Stimulated activated CD4-positive, alpha-beta T cell treated with anti-CD3 and anti-CD28 coated beads, Interleukin-12 subunit alpha, Interleukin-12 subunit beta, amount 100 ng/mL, for 48 hours (primary cell): ENCODE results near the gene ERGIC3.
A peak's percentile ranks its signal among the peaks of the same experiment; 100 is the strongest.

Source experiments
- DNase-seq, 3 donors: peaks; one replicate each; pipeline ENCODE4 v3.0.0-alpha.2; 2020; ENCODE audit warnings: low read depth in 2 of 3, low spot score in 1 of 3

ERGIC3 gene

GRCh38 chr20:35541783-35542662 is at the start of gene ERGIC3:
TSS of gene ERGIC3 (plus strand) at chr20:35542078. CDS start at chr20:35542098, 20 bp downstream.
- DNase-seq: peak; percentile 95 to 97 (median 97)

- no peak for DNase-seq
Observed at GRCh38 chr20:35492352-35492751, 49.5 kb upstream of the ERGIC3 start.

DNA sequence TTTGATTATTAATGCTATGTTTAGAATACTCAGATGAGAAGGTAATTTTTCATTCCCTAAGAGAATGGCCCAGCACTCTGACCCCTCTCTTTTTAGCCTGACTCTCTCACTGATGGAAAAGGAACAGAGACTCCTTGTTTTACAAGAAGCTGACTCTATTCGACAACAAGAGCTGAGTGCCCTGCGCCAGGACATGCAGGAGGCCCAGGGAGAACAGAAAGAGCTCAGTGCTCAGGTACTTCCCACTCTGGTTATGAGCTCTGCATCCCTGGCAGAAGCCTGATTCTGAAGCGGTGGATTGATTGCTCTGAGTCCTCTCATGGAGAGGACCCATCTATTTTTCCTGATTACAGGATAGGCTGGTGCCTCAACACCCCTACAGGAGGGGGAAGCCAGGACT is 45.4 kb upstream of the ERGIC3 start:
- DNase-seq: no peak

- DNase-seq: no peak
Observed at GRCh38 chr20:35497320-35497719, 44.6 kb upstream of the ERGIC3 start.

DNA sequence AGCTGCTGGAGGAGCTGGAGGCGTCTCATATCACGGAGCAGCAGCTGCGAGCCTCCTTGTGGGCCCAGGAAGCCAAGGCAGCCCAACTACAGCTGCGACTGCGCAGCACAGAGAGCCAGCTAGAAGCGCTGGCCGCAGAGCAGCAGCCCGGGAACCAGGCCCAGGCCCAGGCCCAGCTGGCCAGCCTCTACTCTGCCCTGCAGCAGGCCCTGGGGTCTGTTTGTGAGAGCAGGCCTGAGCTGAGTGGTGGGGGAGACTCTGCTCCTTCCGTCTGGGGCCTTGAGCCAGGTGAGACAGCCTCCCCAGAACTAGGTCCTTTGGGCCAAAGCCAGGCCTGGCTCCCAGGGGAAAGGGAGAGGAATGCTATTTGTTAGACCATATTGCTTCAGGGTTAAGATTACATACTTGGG is 44.1 kb upstream of the ERGIC3 start:
- DNase-seq: no peak

DNA sequence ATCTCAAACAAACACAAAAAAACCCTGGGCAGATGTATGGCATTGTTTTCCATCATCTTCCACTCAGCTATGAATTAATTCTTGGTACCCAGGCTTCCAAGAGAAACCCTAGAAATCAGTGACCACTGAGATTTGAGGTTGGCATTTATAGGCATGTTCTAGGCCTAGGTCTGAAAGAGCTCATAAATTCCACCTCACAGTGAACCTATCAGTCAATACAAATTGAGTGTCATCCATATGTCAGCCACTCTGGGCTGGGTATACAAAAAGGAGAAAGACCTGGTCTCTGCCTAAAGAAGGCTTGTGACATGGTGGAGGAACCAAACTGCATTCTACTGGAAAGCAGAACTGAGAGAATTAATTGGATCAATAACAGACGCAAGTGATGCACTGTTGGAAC is 42.6 kb upstream of the ERGIC3 start:
- DNase-seq: no peak

DNA sequence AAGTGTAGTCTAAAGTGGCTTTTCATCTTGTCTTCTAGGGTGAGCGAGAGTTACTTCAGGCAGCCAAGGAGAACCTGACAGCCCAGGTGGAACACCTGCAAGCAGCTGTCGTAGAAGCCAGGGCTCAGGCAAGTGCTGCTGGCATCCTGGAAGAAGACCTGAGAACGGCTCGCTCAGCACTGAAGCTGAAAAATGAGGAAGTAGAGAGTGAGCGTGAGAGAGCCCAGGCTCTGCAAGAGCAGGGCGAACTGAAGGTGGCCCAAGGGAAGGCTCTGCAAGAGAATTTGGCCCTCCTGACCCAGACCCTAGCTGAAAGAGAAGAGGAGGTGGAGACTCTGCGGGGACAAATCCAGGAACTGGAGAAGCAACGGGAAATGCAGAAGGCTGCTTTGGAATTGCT is 39.5 kb upstream of the ERGIC3 start:
- no peak for DNase-seq

DNA sequence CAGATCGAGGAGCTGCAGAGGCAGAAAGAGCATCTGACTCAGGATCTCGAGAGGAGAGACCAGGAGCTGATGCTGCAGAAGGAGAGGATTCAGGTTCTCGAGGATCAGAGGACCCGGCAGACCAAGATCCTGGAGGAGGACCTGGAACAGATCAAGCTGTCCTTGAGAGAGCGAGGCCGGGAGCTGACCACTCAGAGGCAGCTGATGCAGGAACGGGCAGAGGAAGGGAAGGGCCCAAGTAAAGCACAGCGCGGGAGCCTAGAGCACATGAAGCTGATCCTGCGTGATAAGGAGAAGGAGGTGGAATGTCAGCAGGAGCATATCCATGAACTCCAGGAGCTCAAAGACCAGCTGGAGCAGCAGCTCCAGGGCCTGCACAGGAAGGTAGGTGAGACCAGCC is 38.6 kb upstream of the ERGIC3 start:
- no peak for DNase-seq

DNA sequence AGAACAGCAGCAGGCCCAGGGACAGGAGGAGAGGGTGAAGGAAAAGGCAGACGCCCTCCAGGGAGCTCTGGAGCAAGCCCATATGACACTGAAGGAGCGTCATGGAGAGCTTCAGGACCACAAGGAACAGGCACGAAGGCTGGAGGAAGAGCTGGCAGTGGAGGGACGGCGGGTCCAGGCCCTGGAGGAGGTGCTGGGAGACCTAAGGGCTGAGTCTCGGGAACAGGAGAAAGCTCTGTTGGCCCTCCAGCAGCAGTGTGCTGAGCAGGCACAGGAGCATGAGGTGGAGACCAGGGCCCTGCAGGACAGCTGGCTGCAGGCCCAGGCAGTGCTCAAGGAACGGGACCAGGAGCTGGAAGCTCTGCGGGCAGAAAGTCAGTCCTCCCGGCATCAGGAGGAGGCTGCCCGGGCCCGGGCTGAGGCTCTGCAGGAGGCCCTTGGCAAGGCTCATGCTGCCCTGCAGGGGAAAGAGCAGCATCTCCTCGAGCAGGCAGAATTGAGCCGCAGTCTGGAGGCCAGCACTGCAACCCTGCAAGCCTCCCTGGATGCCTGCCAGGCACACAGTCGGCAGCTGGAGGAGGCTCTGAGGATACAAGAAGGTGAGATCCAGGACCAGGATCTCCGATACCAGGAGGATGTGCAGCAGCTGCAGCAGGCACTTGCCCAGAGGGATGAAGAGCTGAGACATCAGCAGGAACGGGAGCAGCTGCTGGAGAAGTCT is 37.9 kb upstream of the ERGIC3 start:
- no peak for DNase-seq

DNA sequence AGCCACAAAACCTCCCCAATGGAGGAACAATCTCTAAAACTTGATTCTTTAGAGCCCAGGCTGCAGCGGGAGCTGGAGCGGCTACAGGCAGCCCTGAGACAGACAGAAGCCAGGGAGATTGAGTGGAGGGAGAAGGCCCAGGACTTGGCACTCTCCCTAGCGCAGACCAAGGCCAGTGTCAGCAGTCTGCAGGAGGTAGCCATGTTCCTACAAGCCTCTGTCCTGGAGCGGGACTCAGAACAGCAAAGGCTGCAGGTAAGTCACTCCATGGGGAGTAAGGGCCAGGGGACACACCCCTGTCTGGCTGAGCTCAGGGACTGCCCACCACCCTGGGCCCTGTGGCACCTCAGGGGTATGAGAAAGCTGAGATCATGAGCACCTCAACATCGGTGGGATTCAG is 37.1 kb upstream of the ERGIC3 start:
- DNase-seq: no peak

DNA sequence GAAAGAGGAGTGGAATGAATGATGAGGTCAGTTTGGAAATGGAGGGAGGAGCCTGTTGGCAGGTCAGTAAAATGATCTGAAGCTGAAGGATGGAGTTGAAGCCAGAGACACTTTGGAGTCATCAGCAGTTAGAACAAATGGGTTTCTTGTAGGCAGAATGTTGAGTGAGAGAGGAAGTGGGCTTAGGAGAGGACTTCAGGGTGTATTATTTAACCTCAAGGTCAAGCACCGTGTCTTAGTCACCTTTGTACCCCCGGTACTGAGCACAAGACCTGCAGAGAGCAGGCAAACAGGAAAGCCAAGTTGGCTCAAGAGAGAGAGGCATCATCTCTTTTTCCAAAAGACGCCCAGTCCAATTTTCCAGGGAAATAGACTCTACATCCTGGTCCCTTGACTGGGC is 35.7 kb upstream of the ERGIC3 start:
- DNase-seq: no peak

DNA sequence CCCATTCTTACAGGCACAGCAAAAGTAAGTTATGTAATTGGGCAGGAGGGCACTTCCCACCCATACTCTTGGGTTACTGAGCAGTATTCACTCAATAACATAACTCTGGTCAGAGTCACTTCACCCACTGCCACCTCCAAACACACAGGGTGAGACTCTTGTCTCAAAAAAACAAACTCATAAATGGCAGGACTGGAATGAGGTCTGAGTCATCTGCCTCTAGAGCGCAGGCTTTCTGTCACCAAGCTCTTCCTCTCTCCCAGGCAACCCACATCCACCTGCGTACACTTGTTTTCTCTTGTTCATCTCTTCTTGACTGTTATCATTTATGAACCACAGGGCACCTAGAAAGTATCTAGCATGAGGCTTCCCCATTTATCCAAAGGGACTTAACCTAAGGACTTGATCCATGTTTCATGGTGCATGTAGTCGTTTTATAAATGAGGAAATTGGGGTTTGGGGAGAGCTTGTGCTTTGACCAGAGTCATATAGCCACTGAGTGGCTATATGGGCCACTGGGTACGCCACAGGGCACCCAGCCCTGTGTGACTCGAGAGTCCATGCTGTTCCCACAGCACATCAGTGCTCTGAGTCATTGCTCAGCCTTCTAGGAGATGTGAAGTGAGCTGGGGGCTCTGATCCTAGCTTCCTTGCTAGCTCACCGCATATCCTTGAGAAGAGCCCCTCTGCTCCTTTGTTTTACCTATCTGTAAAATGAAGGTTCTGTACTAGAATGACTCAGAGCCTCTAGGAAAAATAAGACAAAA is 34.8 kb upstream of the ERGIC3 start:
- DNase-seq: no peak

- DNase-seq: no peak
Observed at GRCh38 chr20:35508493-35509218, 33.2 kb upstream of the ERGIC3 start.

DNA sequence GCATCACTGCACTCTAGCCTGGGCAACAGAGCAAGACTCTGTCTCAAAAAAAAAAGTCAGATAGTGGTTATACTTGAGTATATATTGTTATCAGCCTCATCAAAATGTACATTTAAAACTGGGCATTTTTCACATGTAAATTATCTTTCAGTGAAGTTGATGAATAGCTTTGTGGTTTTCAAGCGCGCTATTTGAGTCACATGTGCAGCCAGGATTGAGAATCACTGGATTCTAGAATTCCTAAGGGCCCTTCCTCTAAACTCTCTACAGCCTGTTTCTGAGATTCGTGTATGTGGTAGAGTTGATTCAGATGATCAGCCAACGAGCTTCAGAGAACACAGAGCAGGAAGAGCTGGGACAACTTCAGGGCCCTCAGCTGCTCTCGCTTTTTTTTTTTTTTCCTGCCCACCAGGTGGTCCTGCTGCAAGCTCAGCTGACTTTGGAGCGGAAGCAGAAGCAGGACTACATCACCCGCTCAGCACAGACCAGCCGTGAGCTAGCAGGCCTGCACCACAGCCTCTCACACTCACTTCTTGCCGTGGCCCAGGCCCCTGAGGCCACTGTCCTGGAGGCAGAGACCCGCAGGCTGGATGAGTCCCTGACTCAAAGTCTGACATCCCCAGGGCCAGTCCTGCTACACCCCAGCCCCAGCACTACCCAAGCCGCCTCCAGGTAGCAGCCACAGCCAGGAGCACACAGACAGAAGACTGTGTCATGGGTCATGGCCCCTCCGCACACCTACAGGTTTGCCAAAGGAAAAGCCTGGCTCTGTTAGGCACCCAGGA is 30.7 kb upstream of the ERGIC3 start:
- DNase-seq: no peak

GRCh38 chr20:35511814-35512420 is 30.0 kb upstream of the ERGIC3 start:
- no peak for DNase-seq

DNA sequence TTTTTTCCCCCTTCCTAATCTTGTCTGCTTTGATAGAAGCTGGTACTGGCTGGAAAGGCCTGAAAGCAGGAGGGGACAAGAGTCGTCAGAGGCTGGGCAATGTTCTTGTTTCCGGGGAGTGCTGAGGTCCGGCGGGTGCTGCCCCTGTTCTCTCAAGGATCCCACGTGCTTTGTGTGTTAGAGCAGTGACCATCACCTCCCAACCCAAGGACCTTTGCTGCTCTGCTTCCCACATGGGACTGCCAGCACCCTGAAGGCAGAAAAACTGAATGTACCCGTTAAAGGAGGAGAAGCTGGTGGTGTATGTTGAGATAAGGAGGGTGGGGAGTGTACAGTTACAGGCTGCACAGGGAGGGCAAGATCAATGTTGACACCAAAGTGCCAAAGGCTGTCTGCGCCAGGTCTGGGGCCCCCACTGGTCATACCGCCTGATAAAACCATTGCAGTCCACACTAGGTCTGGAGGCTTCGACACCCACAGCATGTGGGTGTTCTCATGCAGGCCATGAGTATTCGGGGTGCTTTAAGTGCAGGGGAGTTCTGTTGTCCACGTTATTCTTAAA is 27.4 kb upstream of the ERGIC3 start:
- no peak for DNase-seq

DNA sequence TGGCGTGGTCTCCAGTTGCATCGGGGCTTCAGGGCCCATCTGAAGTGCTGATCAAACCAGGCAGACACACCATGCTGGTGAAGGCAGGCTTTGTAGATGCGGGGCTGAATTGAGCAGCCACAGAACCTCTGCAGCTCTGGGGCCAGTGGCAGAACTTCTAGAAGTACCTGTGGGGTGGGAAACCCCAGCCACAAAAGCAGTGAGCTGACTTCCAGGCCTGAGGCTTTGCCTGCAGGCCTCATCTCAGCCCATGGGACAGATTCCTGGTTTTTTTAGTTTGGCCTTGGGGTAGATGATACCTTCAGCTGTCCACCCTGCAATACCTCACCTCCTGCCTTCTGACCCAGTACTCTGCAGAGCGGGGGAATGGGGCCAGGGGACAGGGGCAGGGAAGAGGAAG is 26.5 kb upstream of the ERGIC3 start:
- DNase-seq: no peak

- no peak for DNase-seq
Observed at GRCh38 chr20:35515949-35516645, 25.8 kb upstream of the ERGIC3 start.

DNA sequence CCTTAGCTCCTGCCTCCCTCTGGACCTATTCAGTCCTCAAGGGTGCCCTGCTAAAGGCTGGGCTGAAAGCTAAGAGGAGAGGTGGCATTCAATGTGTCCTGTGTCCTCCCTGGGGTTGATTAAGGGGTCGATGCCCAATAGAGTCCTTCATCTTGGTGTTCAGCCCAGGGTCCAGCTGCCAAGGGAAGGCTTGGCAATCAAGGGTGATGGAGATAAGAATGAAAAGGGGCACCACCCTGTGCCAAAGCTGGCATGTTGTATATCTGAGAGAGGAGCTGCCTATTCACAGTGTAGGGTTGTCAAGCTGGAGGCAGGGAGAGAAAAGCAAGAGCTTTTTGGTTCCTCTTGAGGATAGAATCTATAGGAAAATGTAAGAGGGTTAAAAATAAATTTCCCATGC is 24.8 kb upstream of the ERGIC3 start:
- no peak for DNase-seq
